HEK293T (cell line): ENCODE results near the gene FAM210A.

Source experiments
- CTCF ChIA-PET: fragments of 350-600 bp; formaldehyde crosslinking; extraction: SDS; loops from one replicate; lab custom pipeline; 2021; ENCODE audit warnings: antibody characterized with exemption, inconsistent platforms; lab: Yijun Ruan, JAX
- POLR2A ChIA-PET: fragments of 350-600 bp; formaldehyde crosslinking; extraction: SDS; loops from one replicate; lab custom pipeline; 2020; ENCODE audit warnings: antibody characterized with exemption, inconsistent platforms; lab: Yijun Ruan, JAX
- DNase-seq: peaks from one replicate; pipeline ENCODE4 v3.0.0; 2012; ENCODE audit warnings: mixed read lengths; ENCODE audit errors: extremely low spot score
- ARNT ChIP-seq: fragments of 450-650 bp; IDR thresholded peaks from 2 replicates; pipeline ENCODE4 v1.6.1; 2017; ENCODE audit warnings: mild to moderate bottlenecking
- BHLHE40 ChIP-seq: fragments of 450-650 bp; IDR thresholded peaks from 2 replicates; pipeline ENCODE4 v1.6.1; 2016; ENCODE audit warnings: mild to moderate bottlenecking, moderate library complexity, borderline replicate concordance
- CTBP1 ChIP-seq: fragments of 450-650 bp; IDR thresholded peaks from 2 replicates; pipeline ENCODE4 v1.6.1; 2016; ENCODE audit warnings: borderline replicate concordance
- ELF4 ChIP-seq: fragments of 450-650 bp; IDR thresholded peaks from 2 replicates; pipeline ENCODE4 v1.6.1; 2017; ENCODE audit warnings: antibody characterized with exemption
- FOXA1 ChIP-seq: fragments of 450-650 bp; IDR thresholded peaks from 2 replicates; pipeline ENCODE4 v1.6.1; 2016; ENCODE audit warnings: mild to moderate bottlenecking
- FOXK2 ChIP-seq: fragments of 450-650 bp; IDR thresholded peaks from 2 replicates; pipeline ENCODE4 v1.6.1; 2016; ENCODE audit warnings: mild to moderate bottlenecking
- FOXM1 ChIP-seq: fragments of 450-650 bp; IDR thresholded peaks from 2 replicates; pipeline ENCODE4 v1.6.1; 2017; ENCODE audit warnings: mild to moderate bottlenecking, borderline replicate concordance
- HDGF ChIP-seq: fragments of 450-650 bp; IDR thresholded peaks from 2 replicates; pipeline ENCODE4 v1.6.1; 2017; ENCODE audit warnings: antibody characterized with exemption, borderline replicate concordance
- L3MBTL2 ChIP-seq: fragments of 450-650 bp; conservative IDR thresholded peaks from 2 replicates; pipeline ENCODE4 v1.6.1; 2016; ENCODE audit warnings: mild to moderate bottlenecking
- LEF1 ChIP-seq: fragments of 450-650 bp; IDR thresholded peaks from 2 replicates; pipeline ENCODE4 v1.6.1; 2017; ENCODE audit warnings: mild to moderate bottlenecking, borderline replicate concordance
- NFRKB ChIP-seq: fragments of 450-650 bp; IDR thresholded peaks from 2 replicates; pipeline ENCODE4 v1.6.1; 2016; ENCODE audit warnings: mild to moderate bottlenecking, moderate library complexity
- SP1 ChIP-seq: fragments of 450-650 bp; IDR thresholded peaks from 2 replicates; pipeline ENCODE4 v1.6.1; 2017
- SUZ12 ChIP-seq: fragments of 450-650 bp; IDR thresholded peaks from 2 replicates; pipeline ENCODE4 v1.6.1; 2016; ENCODE audit warnings: mild to moderate bottlenecking
- TARDBP ChIP-seq: fragments of 450-650 bp; IDR thresholded peaks from 2 replicates; pipeline ENCODE4 v1.6.1; 2016
- ZNF384 ChIP-seq: fragments of 450-650 bp; IDR thresholded peaks from 2 replicates; pipeline ENCODE4 v1.6.1; 2016
- TF ChIP-seq, protein P1 (sequence below): fragments of 450-650 bp; IDR thresholded peaks from 2 replicates; pipeline ENCODE4 v1.6.1; 2016

The FAM210A gene

DNA sequence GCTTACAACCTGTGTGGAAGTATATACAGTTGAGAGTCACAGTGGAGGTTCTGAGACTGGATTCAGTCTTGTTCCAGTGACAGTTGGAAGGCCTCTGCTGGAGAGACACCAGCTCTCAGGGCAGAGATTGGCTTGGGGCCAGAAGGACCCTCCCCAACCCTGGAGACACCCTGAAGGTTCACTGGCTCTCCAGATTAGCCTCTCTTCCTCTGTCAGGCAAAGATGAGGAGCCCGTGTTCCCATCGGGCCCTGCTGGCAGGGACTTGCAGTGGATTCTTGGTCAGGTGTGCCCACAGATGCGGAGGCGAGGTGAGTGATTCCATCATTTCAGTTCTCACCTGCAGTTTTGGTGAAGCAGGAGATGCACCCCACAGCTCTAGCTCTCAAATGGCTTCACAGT, 78.6 kb downstream of the FAM210A start:
- no peak for DNase-seq
- no peak for TF ChIP-seq CTBP1
- no peak for TF ChIP-seq SUZ12
- TF ChIP-seq FOXK2 = no peak
- no peak for TF ChIP-seq LEF1
- no peak for TF ChIP-seq BHLHE40
- TF ChIP-seq SP1 = no peak
- no peak for TF ChIP-seq FOXM1
- TF ChIP-seq, protein P1, sequence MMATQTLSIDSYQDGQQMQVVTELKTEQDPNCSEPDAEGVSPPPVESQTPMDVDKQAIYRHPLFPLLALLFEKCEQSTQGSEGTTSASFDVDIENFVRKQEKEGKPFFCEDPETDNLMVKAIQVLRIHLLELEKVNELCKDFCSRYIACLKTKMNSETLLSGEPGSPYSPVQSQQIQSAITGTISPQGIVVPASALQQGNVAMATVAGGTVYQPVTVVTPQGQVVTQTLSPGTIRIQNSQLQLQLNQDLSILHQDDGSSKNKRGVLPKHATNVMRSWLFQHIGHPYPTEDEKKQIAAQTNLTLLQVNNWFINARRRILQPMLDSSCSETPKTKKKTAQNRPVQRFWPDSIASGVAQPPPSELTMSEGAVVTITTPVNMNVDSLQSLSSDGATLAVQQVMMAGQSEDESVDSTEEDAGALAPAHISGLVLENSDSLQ = no peak
- no peak for TF ChIP-seq TARDBP
- ChIA-PET POLR2A (no interaction called here), CTCF (no interaction called here)

DNA sequence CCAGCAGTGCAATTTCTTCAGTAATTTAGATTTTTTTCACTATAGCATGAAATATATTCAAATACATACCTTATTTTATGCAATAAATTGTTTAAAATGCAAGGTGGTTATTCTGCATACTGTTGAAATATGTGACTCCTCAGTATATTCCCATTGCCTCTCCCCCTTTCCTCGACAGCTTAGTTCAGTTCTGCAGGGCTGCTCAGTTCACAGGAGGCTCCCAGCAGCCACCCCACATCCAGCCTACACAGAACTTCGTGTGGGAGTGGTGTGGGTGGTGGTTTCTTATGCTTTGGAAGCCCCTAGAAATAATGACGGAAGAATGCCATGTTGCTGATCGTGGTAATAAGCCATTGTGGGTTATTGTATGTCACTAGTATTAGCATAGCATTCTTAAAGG, 79.7 kb downstream of the FAM210A start:
- CTCF ChIA-PET = no interaction called here
- TF ChIP-seq CTBP1 = no peak
- no peak for TF ChIP-seq FOXM1
- no peak for TF ChIP-seq ZNF384
- no peak for TF ChIP-seq FOXK2
- TF ChIP-seq, protein P1 = no peak
- no peak for TF ChIP-seq BHLHE40
- no peak for TF ChIP-seq FOXA1
- DNase-seq = no peak
- POLR2A ChIA-PET = no interaction called here

DNA sequence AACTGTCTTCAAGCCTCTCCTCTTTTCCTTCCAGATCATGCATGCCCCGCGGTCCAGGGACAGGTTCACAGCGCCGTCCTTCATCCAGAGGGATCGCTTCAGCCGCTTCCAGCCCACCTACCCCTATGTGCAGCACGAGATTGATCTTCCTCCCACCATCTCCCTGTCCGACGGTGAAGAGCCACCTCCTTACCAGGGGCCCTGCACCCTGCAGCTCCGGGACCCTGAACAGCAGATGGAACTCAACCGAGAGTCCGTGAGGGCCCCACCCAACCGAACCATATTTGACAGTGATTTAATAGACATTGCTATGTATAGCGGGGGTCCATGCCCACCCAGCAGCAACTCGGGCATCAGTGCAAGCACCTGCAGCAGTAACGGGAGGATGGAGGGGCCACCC, 81.3 kb downstream of the FAM210A start:
- ChIA-PET CTCF (no interaction called here), POLR2A (no interaction called here)
- no peak for TF ChIP-seq CTBP1
- TF ChIP-seq BHLHE40 = no peak
- no peak for TF ChIP-seq ELF4
- no peak for TF ChIP-seq ZNF384
- no peak for TF ChIP-seq SUZ12
- TF ChIP-seq L3MBTL2 = no peak
- no peak for TF ChIP-seq FOXM1
- no peak for TF ChIP-seq HDGF
- TF ChIP-seq FOXA1 = no peak
- TF ChIP-seq TARDBP = no peak
- no peak for TF ChIP-seq FOXK2
- TF ChIP-seq, protein P1 = no peak
- TF ChIP-seq NFRKB = no peak
- no peak for TF ChIP-seq ARNT
- TF ChIP-seq SP1 = no peak
- no peak for TF ChIP-seq LEF1
- no peak for DNase-seq

DNA sequence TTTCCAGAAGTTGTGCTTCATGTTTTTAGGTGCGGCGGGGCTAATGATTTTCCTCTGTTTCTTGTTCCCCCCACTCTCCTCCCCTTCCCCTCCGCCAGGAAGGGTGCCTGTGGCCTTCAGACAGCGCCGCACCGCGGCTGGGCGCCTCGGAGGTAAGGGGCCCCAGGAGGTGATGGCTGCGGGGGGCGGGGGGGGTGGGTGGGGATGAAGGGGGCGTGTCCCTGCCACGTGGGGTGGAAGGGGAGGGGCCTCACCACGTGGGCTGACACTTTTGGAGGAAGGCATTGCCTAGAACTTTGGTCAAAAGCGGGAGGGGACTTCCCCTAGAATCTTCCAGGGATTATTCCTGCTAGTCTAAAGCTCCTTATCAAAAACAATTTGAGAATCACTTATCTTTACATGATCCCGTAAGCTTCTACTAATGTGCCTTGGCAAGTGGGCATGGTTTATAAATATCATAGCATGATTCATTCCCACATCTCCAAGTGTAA, 83.1 kb downstream of the FAM210A start:
- POLR2A ChIA-PET = no interaction called here
- CTCF ChIA-PET = no interaction called here
- DNase-seq = no peak
- no peak for TF ChIP-seq ARNT
- TF ChIP-seq SUZ12 = no peak
- no peak for TF ChIP-seq FOXK2
- no peak for TF ChIP-seq SP1
- TF ChIP-seq TARDBP = no peak
- no peak for TF ChIP-seq ZNF384

DNA sequence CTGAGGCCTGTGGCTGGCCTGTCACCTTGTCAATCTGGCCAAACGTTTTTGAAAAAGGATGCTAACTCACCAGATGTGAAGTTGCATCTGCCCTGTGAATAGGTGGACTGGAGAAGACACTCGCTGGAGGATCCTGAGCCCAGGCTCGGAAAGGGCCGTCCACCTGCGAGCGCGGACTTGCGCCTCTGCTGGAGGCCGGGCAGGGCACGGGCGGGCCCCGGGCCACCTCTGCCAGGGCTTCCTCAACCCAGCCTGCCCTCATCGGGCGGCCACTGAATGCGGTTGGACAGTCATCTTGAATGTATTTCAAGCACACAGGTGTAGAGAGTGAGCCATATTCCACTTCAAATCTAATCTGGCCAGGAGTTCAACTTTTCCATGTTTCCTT, 83.9 kb downstream of the FAM210A start:
- CTCF ChIA-PET = no interaction called here
- no peak for DNase-seq
- TF ChIP-seq HDGF (no peak), FOXK2 (no peak), ZNF384 (no peak), FOXA1 (no peak), LEF1 (no peak), SUZ12 (no peak), L3MBTL2 (no peak), ELF4 (no peak), NFRKB (no peak), ARNT (no peak), BHLHE40 (no peak), CTBP1 (no peak), SP1 (no peak), FOXM1 (no peak)
- TF ChIP-seq, protein P1 = no peak
- POLR2A ChIA-PET = no interaction called here

DNA sequence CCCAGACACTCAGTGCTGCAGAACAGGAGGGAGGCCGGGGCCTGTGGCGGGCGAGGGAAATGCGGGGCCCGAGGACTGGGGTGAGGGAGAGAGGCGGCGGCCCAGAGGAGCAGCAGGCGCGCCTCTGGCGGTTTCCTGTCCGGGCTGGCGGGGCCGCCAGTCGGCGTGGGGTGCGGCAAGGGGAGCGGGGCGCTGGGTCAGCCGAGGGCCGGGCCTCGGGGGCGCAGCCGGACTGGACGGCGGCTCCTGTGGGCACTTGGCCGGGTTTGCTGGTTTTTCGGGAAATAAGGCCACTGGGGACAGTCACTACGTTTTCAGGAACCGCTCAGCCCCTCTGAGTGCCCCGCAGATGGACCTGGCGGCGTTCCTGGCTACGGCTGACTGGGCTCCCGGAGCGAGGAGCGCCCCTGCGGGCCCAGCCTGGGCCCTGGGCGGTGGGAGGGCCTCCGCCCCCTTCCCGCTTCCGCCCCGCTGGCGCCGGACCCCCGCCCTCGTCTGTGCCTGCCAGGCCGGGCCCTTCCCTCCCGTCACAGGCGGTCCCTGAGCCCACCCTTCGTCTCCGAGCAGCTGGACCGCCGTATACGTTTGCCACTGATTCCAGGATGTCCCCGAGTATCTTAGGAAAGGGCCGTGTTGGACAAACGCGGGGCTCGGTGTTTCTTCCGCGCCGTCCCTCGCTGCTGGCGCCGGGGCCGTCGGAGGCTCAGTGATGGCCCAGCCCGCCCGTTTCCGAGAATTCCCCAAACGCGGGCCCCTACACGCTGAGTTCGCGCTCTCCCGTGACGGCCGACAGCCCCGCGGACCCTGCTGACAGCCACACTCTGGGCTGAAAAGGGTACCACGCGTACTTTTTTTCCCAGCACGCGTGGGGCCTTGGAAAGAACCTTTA, 84.6 kb downstream of the FAM210A start:
- CTCF ChIA-PET = no interaction called here
- POLR2A ChIA-PET = no interaction called here
- TF ChIP-seq TARDBP (no peak), LEF1 (no peak), SUZ12 (no peak), L3MBTL2 (no peak), SP1 (no peak), NFRKB (no peak), ELF4 (no peak), FOXK2 (no peak), BHLHE40 (no peak), CTBP1 (no peak), FOXM1 (no peak), HDGF (no peak), ZNF384 (no peak), ARNT (no peak)
- TF ChIP-seq, protein P1 = no peak
- DNase-seq = no peak
